Esophagus squamous epithelium (tissue), 5 donors: Measurements from ENCODE around the gene PPP2R2C. TPM values are rescaled to one million over a fixed set of nuclear protein-coding genes. Genes with fewer than 3 reads are reported as not detected.

Experiments
- DNase-seq: peaks from one replicate; lab custom pipeline; 2025; lab: John Stamatoyannopoulos, UW
- H3K27ac ChIP-seq, 4 donors: fragments of 200-600 bp; sonication (generic); one replicate each; pipeline ENCODE4 v1.5.1; 2016 to 2019; ENCODE audit warnings: mild to moderate bottlenecking in 1 of 4
- H3K27me3 ChIP-seq, 4 donors: fragments of 200-600 bp; sonication (generic); 1 replicate in 3 of 4; 2 replicates in 1 of 4; pipeline versions ENCODE4 v1.5.1 to v1.6.0; 2017 to 2021; ENCODE audit warnings: antibody characterized with exemption in 1 of 4
- H3K36me3 ChIP-seq, 3 donors: fragments of 200-600 bp; sonication (generic); one replicate each; pipeline ENCODE4 v1.5.1; 2016 to 2019
- H3K4me1 ChIP-seq, 3 donors: fragments of 200-600 bp; sonication (generic); one replicate each; pipeline ENCODE4 v1.5.1; 2017 to 2019
- H3K4me3 ChIP-seq, 4 donors: fragments of 200-600 bp; sonication (generic); 1 replicate in 3 of 4; 2 replicates in 1 of 4; pipeline ENCODE4 v1.5.1; 2016 to 2019; ENCODE audit warnings: mild to moderate bottlenecking in 2 of 4, moderate library complexity in 1 of 4
- H3K9me3 ChIP-seq, 3 donors: fragments of 200-600 bp; sonication (generic); one replicate each; pipeline ENCODE4 v1.5.1; 2016 to 2019
- POLR2A ChIP-seq, 4 donors: fragments of 450-650 bp; IDR thresholded peaks; one replicate each; pipeline ENCODE4 v1.6.1; 2017; ENCODE audit warnings: antibody characterized with exemption in 4 of 4, mild to moderate bottlenecking in 4 of 4, moderate library complexity in 3 of 4
- WGBS, 2 donors: methylation state at CpG; one replicate each; pipeline ENCODE4 v1.1.5; 2018; 5-methylcytosine and 5-hydroxymethylcytosine counted together
- intact Hi-C: fragments of 100-400 bp; cut with DNase I; formaldehyde crosslinking; loops from one replicate; pipeline ENCODE4 v1.15.0; 2022
- total RNA-seq, 4 donors: library from RNA; depleted of rRNA; stranded (reverse); fragments of >200 nt; gene quantifications; one replicate each; pipeline ENCODE4 v1.1.0, GENCODE V29; 2016
- TF ChIP-seq, protein P1 (sequence below), 6 experiments: fragments of 450-650 bp in 4 of 6; fragments of 200-600 bp in 2 of 6; sonication (generic) in 2 of 6; IDR thresholded peaks; one replicate each; pipeline ENCODE4 v1.5.1; 2016 to 2019; ENCODE audit warnings: antibody characterized with exemption in 6 of 6, mild to moderate bottlenecking in 4 of 6, moderate library complexity in 4 of 6
- donor health status: DM: yes; HTN: yes; CAD: no.

Gene PPP2R2C
- total RNA-seq, 4 donors from 2014 or later: 26.9 to 76.3 (median 53.7) TPM

DNA sequence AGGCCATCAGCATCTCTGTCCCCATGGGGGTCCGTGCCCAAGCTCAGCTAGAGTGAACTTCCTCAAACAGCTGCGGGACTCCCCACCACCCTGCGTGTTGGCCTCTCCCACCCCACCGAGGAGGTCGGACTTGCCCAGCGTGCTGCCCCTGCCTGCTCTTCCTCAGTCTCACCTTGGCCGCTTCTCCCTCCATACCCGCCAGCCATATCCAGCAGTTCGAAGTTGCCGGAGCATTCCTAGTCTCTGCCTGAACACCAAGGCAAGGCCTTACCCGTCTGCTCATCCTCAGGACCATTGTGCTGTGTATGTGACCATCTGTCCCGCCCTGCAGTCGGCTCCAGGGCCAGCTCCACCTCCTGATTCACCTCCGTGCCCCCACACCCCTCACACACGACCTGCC, 118.3 kb downstream of the PPP2R2C start:
- DNase-seq: no peak
- WGBS, 2 donors: 58 to 64% methylated on average over 13 of the region's 15 CpGs
- peaks cover 0 to 20% (median 0%) of the 10 kb centered on the region in 4 donors for H3K27me3 ChIP-seq

DNA sequence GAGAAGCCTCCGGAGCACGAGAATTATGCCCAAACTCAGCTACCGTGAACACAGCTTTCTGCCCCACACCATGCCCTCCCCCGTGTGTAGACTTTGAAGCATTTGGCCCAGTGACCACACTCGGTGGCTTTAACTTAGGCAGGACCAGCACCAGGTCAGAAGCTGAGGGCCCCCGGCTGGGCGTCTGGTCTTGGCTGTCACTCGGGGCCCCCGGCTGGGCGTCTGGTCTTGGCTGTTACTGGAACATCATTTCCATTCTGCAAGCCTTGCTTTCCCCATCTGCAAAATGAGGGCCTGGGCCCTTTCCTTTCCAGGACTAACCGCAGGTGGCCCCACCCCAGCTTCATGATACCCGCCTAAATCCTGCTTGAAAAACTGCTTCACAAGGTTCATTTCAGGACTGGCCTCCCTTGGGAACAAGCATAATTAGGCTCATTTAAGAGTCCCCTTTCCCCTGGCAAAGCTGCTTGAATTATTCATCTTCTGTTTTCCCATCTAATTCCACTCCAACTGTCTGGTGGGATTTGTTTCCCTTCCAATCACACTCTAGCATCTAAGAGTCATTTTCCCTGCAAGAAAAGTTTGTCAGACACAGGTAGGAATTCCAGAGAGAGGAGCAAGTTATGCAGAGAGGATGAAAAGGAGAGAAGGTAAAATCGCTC, 120.3 kb downstream of the PPP2R2C start:
- no peaks in the 10 kb centered on the region for H3K4me1 ChIP-seq
- TF ChIP-seq, protein P1, sequence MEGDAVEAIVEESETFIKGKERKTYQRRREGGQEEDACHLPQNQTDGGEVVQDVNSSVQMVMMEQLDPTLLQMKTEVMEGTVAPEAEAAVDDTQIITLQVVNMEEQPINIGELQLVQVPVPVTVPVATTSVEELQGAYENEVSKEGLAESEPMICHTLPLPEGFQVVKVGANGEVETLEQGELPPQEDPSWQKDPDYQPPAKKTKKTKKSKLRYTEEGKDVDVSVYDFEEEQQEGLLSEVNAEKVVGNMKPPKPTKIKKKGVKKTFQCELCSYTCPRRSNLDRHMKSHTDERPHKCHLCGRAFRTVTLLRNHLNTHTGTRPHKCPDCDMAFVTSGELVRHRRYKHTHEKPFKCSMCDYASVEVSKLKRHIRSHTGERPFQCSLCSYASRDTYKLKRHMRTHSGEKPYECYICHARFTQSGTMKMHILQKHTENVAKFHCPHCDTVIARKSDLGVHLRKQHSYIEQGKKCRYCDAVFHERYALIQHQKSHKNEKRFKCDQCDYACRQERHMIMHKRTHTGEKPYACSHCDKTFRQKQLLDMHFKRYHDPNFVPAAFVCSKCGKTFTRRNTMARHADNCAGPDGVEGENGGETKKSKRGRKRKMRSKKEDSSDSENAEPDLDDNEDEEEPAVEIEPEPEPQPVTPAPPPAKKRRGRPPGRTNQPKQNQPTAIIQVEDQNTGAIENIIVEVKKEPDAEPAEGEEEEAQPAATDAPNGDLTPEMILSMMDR (IDR thresholded peaks at IDR 0.05): no peak
- no peak for TF ChIP-seq POLR2A (IDR thresholded peaks at IDR 0.05)
- DNase-seq: no peak
- H3K36me3 ChIP-seq: peaks cover 0 to 7% (median 0%) of the 10 kb centered on the region in 3 donors
- H3K9me3 ChIP-seq: no peaks in the 10 kb centered on the region
- peaks cover 0 to 30% (median 0%) of the 10 kb centered on the region in 4 donors for H3K27me3 ChIP-seq
- H3K27ac ChIP-seq: no peak overlapping the region
- no peak overlapping the region for H3K4me3 ChIP-seq
- intact Hi-C loops: no loop called here
- 78 to 81% methylated on average over 13 of the region's 13 CpGs for WGBS, 2 donors

More for the DNA sequence above, 118.3 kb downstream of the PPP2R2C start:
- peaks cover 0 to 7% (median 0%) of the 10 kb centered on the region in 3 donors for H3K36me3 ChIP-seq
- H3K27ac ChIP-seq: no peak overlapping the region
- H3K4me3 ChIP-seq: no peak overlapping the region
- TF ChIP-seq, protein P1 (IDR thresholded peaks at IDR 0.05): no peak
- TF ChIP-seq POLR2A (IDR thresholded peaks at IDR 0.05): no peak
- H3K9me3 ChIP-seq: no peaks in the 10 kb centered on the region
- H3K4me1 ChIP-seq: no peaks in the 10 kb centered on the region
- intact Hi-C loops: no loop called here

DNA sequence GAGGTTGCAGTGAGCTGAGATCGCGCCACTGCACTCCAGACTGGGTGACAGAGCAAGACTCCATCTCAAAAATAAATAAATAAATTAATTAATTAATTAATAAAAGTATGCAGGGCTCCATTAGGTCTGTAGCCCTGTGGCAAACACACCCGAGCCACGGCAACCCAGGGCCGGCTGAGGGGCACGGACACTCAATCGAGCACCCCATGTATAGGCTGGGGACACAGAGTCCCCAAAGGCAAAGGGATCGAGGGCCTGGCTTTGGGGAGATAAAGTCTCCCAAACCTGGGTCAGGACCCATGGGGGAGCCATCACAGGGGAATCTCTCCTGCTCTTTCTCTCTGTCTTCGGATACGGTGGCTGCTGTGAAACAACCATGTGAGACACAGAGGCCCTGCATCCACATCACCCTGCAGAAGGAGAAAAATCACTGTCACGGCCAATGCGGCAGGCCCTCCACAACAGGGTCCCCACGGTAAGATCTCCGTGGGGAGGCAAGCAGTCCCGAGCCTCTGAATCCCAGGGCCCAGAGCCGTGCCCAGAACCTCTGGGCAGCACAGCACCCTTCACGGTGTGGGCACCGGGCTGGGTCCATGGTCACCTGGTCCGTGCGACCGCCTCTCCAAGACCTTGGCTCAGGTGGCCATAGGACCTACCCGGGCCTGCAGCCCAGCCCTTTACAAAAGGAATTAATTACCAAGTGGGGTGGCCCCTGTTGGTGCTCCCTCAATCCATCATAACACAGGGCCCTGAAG, 121.0 kb downstream of the PPP2R2C start:
- intact Hi-C loops: no loop called here
- H3K4me1 ChIP-seq: no peaks in the 10 kb centered on the region
- peaks cover 0 to 27% (median 0%) of the 10 kb centered on the region in 4 donors for H3K27me3 ChIP-seq
- WGBS, 2 donors: 90 to 91% methylated on average over 10 to 14 of the region's 22 CpGs
- TF ChIP-seq, protein P1 (IDR thresholded peaks at IDR 0.05): no peak
- TF ChIP-seq POLR2A (IDR thresholded peaks at IDR 0.05): no peak
- no peaks in the 10 kb centered on the region for H3K9me3 ChIP-seq
- H3K4me3 ChIP-seq: no peak overlapping the region
- no peak overlapping the region for H3K27ac ChIP-seq
- DNase-seq: no peak
- peaks cover 0 to 13% (median 0%) of the 10 kb centered on the region in 3 donors for H3K36me3 ChIP-seq

DNA sequence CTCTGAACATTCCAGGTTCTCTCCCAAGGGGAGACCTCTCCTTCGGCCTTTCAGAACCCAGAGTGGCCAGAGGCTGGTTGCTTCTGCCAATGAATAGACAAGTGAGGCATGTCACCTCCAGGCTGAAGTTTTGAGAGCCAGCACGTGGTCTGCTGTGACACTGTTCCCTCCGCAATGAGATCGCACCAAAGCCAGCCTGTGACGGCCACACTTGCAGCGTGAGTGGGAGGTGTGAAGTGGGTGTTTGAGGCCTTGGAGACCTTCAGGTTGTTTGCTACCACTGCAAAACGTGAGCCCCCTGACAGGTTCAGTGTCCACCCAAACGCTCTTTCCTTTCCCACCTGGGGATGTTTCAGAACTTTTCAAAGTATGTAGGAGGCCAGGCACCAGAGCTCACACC, 121.8 kb downstream of the PPP2R2C start:
- intact Hi-C loops: no loop called here
- peaks cover 0 to 14% (median 0%) of the 10 kb centered on the region in 3 donors for H3K36me3 ChIP-seq
- H3K27ac ChIP-seq: no peak overlapping the region
- DNase-seq: no peak
- H3K4me3 ChIP-seq: no peak overlapping the region
- peaks cover 0 to 27% (median 0%) of the 10 kb centered on the region in 4 donors for H3K27me3 ChIP-seq
- no peaks in the 10 kb centered on the region for H3K4me1 ChIP-seq
- H3K9me3 ChIP-seq: no peaks in the 10 kb centered on the region
- 70 to 78% methylated on average over 3 of the region's 8 CpGs for WGBS, 2 donors
- TF ChIP-seq, protein P1 (IDR thresholded peaks at IDR 0.05): no peak
- TF ChIP-seq POLR2A (IDR thresholded peaks at IDR 0.05): no peak
